Tongue (tissue), 2 donors: ENCODE data around the gene EXOSC5. TPM values are rescaled to one million over a fixed set of nuclear protein-coding genes. Genes with fewer than 3 reads are reported as not detected.
"Not testable (repeated sequence)": the region's sequence is repeated elsewhere in the genome, so short reads cannot be mapped to it uniquely, and the experiment has no call there.

ENCODE experiments used
- DNase-seq: peaks from one replicate; pipeline ENCODE4 v3.0.0-alpha.2; 2015
- total RNA-seq: library from RNA; depleted of rRNA; stranded (reverse); fragments of >200 nt; gene quantifications from one replicate; pipeline ENCODE4 v1.2.3, GENCODE V29; 2014

EXOSC5 gene
- total RNA-seq, 1 donor from 2014 or later: 18.2 TPM

DNA sequence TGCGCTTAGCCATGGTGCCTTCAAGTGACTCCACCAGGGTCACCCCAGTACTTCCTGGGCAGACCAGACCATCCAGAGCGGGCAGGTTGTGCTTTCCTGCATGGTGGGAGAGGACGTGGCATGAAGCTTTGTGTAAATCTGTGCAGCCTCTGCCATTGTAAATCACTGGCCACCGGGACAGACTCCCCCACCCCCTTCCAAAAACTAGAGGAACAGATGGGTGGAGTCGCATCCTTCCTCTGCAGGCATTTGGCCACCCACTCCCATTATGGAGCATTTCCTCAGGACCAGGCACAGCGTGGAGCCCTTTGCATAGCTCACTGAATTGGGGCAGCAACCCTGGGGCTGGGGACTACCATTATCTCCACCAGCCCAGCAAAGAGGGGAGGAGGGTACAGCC lies 8.6 kb upstream of the EXOSC5 start:
- no peak for DNase-seq

GRCh38 chr19:41403181-41403970 lies 6.2 kb upstream of the EXOSC5 start:
- no peak for DNase-seq

DNA sequence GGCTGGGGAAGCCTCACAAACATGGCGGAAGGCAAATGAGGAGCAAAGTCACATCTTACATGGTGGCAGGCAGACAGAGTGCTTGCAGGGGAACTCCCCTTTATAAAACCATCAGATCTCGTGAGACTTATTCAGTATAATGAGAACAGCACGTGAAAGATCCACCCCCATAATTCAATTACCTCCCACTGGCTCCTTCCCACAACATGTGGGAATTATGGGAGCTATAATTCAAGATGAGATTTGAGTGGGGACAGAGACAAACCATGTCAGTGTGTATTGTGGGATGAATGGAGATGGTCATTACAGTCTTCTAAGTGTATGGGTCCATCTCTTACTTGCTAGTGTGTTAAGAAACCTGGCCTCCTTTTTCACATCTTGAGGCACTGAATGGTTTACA lies 4.9 kb upstream of the EXOSC5 start:
- no peak for DNase-seq

DNA sequence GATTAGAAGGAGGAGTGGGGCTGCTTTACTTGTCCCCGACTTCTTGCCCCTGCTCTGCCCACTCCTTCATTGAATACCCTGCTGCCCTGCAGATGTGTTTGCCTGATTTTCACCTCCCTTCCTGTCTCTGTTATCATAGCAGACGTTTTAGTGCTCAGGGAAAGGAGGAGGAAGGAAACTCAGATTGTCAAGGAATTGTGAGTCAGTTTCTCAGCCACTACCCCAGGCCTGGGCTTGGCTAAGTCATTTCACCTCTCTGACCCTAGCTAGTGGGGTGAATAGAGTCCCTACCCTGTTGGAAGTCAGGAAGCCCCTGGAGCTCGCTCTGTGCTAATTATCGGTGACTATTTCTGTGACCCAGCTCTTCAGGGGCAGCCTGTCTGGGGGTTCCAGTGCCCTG lies 4.3 kb upstream of the EXOSC5 start:
- DNase-seq: no peak

DNA sequence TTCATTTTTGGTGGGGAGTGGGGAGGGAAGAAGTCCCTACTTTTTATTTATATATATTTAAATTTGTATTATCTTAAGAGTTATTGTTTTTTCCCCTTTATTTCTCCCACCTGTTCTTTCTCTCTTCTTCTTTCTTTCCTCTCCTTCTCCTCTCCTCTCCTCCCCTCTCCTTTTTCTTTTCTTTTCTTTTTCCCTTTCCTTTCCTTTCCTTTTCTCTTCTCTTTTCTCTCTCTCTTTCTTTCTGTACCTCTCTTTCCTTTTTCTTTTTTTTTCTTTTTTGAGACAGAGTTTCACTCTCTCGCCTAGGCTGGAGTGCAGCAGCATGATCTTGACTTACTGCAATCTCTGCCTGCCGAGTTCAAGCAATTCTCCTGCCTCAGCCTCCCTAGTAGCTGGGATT lies 2.4 kb upstream of the EXOSC5 start:
- no peak for DNase-seq

DNA sequence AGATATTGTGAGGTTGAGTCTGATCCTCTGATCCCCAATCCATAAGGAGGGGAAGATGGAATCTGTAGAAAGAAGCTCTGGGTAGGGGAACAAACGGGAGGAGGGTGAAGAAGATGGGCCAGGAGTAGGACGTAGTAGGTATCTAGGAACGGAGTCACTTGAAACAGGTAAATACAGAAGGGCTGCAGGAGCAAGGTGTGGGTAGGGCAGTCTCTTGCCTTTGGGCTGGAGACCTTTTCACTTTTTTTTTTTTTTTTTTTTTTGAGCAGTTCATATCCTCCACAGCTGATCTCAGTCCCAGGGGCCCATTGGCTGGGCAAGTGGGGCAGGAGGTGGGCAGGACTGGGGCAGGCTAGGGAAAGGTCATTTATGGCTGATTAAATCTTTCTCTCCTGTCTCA lies 1.9 kb upstream of the EXOSC5 start:
- DNase-seq: no peak

DNA sequence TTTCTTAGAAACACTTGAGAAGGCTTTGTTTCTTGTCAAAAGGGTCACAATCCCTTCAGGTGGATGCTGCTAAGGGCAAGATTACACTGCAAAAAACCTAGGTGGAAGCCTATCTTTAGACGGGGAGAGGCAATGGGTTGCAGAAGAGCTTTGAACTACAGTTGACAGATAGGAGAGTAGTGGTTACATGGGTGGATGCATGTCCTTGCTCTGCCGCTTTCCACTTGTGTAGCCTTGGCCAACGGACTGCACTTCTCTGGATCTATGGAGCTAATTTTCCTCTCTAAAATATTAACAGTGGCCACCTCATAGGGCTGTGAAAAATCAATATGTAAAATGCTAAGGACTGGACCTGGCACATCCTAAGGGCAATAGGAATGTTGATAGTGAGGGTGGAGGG lies 1.4 kb upstream of the EXOSC5 start:
- DNase-seq: no peak

DNA sequence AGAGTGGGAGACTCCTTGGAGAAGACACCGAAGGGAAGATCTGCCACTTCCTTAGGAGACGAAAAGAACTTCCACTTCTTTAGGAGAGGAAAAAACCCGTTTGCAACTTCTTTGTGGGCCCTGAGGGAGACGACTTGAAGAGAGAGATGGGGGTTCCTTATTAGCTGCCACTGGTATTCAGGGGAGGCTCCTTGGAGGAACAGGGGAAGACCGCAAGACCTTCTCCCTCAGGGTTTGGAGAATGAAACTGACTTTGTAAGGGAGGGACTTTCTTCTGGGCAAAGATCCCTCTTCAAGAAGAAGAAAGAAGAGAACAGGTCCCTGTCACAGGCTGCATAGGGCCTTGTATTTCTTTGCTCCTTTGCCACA lies 875 bp upstream of the EXOSC5 start:
- no peak for DNase-seq

GRCh38 chr19:41395355-41395754 lies 1.8 kb downstream of the EXOSC5 start:
- no peak for DNase-seq

GRCh38 chr19:41392775-41393174 lies 4.4 kb downstream of the EXOSC5 start:
- DNase-seq: peak; percentile 38

DNA sequence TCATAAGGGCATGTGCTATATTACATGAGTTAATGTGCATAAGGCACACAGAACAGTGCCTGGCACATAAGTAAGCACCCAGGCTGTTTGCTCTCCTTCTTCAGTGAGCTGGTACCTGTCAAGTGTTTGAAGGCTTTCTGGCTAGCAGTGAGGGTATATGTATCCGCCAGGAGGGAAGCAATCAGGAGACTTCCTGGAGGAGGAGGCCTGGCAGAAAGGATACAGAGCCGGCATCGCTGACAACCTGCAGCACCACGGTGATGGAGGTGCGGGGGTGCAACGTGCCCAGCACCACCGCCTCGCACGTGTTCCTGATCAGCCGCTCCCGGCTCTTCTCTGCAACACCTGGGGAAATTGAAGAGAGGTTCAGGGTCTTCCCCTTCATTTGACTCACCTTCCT lies 5.5 kb downstream of the EXOSC5 start:
- no peak for DNase-seq

- DNase-seq: no peak
These were observed 10.7 kb downstream of the EXOSC5 start for GRCh38 chr19:41386442-41386841.

DNA sequence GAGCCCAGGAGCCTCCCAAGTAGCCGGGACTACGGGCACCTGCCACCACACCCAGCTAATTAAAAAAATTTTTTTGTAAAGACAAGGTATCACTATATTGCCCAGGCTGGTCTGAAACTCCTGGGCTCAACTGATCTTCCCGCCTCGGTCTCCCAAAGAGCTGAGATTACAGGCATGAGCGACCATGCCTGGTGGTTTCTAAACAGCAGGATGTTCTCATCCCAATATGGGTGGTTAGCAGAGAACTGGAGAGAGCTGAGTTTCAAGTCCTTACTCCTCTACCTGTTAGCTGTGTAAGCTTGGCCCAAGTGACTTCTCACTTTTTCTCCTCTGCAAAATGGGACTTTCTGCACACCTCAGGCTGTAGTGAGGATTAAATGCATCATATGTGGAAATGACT lies 12.8 kb downstream of the EXOSC5 start:
- DNase-seq: no peak

DNA sequence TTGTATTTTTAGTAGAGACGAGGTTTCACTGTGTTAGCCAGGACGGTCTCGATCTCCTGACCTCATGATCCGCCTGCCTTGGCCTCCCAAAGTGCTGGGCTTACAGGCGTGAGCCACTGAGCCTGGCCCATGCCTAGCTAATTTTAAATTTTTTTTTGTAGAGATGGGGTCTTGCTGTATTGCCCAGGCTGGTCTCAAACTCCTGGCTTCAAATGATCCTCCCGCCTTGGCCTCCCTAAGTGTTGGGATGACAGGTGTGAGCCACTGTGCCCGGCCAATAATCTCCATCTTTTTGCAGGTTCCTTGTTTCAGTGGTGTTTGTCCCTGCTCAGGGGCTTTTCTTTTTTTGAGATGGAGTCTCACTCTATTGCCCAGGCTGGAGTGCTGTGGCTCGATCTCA lies 15.6 kb downstream of the EXOSC5 start:
- DNase-seq: not testable (repeated sequence)

DNA sequence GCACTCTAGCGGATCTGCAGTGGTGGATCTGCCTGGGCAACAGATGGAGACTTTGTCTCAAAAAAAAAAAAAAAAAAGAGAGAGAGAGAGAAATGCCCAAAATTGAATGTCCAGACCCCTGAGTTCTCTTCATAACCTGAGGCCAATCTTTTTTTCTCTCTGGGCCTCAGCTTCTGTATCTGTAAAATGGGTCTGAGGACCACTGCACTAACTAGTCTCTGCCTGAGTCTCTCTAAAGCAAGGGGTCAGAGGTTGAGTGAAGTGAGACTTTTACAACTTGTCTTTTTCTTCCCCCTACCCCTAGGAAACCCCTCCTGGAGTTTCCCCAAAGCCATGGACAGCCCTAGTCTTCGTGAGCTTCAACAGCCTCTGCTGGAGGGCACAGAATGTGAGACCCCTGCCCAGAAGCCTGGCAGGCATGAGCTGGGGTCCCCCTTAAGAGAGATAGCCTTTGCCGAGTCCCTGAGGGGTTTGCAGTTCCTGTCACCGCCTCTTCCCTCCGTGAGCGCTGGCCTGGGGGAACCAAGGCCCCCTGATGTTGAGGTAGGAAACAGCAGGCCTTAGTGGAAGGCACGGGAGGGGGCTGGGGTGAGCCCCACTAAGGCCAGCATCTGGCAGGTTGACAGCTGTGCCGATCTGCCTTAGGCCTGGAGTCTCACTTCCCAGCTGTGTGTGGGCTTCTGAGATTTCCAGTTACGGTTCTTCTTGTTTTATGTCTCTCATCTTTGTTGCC lies 19.0 kb downstream of the EXOSC5 start:
- DNase-seq: peak; percentile 80

GRCh38 chr19:41376998-41377365 lies 20.2 kb downstream of the EXOSC5 start:
- no peak for DNase-seq

DNA sequence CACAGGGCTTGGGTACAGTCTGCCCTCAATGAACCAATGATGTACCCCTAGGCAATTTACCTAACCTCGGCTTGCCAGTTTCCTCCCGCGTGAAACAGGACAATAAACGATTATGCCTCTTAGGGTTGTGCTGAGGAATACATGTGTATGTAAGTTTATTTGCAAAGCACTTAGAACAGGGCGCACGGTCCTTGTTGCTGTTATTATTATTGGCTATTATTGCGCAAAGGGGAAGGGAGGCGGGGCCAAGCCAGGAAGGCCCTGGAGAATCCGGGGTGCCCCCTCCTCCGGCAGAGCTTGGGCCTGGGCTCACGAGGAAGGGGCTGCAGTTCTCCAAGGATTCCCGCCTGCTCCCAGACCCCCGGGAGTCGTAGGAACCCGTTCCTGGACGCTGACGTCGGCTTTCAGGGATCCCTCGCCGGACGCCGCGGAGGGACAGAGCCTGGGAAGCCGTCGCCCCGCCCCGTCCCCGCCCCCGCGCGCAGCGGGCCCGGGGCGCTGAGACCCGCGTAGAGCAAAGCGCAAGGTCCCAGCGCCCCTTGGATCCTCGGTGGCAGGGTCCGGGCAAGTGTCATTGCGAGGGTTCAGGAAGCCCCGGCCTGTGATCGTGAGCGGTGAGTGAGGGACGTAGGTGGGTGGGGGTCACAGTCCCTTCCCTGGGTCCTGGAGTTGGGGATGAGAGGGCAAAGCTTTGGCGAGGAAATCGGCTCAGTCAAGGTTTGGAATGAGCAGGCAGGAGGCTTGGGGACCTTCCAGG lies 20.7 kb downstream of the EXOSC5 start, which contains the start of gene TMEM91:
Gene TMEM91, plus strand, starts transcription at position 293 of the 757 bp plus-strand sequence. CDS start 1,777 bp downstream, outside the sequence.
- peak; percentile 50 for DNase-seq

GRCh38 chr19:41373993-41374392 lies 23.2 kb downstream of the EXOSC5 start:
- DNase-seq: peak; percentile 97

DNA sequence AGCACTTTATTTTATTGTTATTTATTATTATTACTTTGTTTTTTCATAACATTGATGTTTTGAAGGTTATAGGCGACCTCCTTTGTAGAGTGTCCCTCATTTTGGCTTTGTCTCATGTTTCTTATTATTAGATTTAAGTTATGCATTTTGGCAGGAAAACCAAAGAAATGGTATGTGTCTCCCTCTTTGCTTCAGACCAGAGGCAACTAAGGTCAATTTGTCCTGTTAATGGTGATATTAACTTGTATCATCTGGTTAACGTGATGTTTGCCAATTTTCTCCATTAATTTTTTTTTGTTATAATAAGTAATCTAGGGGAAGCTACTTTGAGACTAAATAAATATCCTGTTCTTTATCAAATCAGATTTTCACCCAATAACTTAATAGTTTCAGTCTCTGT lies 24.7 kb downstream of the EXOSC5 start:
- no peak for DNase-seq

DNA sequence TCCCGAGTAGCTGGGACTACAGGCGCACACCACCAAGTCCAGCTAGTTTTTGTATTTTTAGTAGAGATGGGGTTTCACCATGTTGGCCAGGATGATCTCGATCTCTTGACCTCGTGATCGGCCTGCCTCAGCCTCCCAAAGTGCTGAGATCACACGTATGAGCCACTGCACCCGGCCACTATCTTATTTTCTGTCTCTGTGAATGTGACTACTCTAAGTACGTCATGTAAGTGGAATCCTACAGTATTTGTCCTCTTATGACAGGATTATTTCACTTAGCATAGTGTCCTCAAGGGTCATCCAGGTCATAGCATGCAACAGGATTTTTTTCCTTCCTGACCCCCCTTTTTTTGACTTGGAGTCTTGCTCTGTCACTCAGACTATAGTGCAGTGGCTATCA lies 25.6 kb downstream of the EXOSC5 start:
- no peak for DNase-seq

DNA sequence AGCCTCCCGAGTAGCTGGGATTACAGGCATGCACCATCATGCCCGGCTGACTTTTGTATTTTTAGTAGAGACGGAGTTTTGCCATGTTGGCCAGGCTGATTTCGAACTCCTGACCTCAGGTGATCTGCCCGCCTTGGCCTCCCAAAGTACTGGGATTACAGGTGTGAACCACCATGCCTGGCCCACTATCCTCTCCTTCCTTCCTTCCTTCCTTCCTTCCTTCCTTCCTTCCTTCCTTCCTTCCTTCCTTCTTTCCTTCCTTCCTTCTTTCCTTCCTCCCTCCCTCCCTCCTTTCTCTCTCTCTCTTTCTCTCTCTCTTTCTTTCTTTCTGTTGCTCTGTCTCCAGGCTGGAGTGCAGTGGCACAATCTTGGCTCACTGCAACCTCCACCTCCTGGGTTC lies 26.0 kb downstream of the EXOSC5 start:
- not testable (repeated sequence) for DNase-seq

- no peak for DNase-seq
These were observed 27.4 kb downstream of the EXOSC5 start for GRCh38 chr19:41369769-41370168.

GRCh38 chr19:41367848-41368301 lies 29.3 kb downstream of the EXOSC5 start:
- DNase-seq: no peak
